H9 (cell line): ENCODE measurements around the gene KIAA1671. TPM values are rescaled to one million over a fixed set of nuclear protein-coding genes. Genes with fewer than 3 reads are reported as not detected.

Experiments used
- DNase-seq: peaks from one replicate; pipeline ENCODE4 v3.0.0-alpha.2; 2017
- H2AFZ ChIP-seq: one replicate; pipeline ENCODE4 v1.6.1; 2013; ENCODE audit warnings: mild to moderate bottlenecking, low read length, control low read depth, moderate library complexity
- H2AK5ac ChIP-seq: 2 replicates; pipeline ENCODE4 v1.6.1; 2013; ENCODE audit warnings: low read length, control low read depth, mixed read lengths; ENCODE audit not compliant: insufficient read length
- H2BK120ac ChIP-seq: one replicate; pipeline ENCODE4 v1.6.1; 2013; ENCODE audit warnings: low read depth, mild to moderate bottlenecking, low read length, control low read depth, inconsistent platforms; ENCODE audit not compliant: poor library complexity, severe bottlenecking
- H2BK12ac ChIP-seq: 2 replicates; pipeline ENCODE4 v1.6.1; 2013; ENCODE audit warnings: low read length, control low read depth, mixed read lengths, low read depth; ENCODE audit not compliant: insufficient read length
- H2BK15ac ChIP-seq: 2 replicates; pipeline ENCODE4 v1.6.1; 2013; ENCODE audit warnings: low read depth, low read length, control low read depth
- H2BK20ac ChIP-seq: one replicate; pipeline ENCODE4 v1.6.1; 2013; ENCODE audit warnings: low read depth, mild to moderate bottlenecking, low read length, control low read depth, inconsistent platforms; ENCODE audit not compliant: poor library complexity, severe bottlenecking
- H2BK5ac ChIP-seq: 2 replicates; pipeline ENCODE4 v1.6.1; 2013; ENCODE audit warnings: low read length, control low read depth, mixed read lengths; ENCODE audit not compliant: insufficient read length
- H3K14ac ChIP-seq: 2 replicates; pipeline ENCODE4 v1.6.1; 2013; ENCODE audit warnings: low read length, control low read depth; ENCODE audit not compliant: insufficient read depth
- H3K18ac ChIP-seq: 2 replicates; pipeline ENCODE4 v1.6.1; 2013; ENCODE audit warnings: low read depth, mild to moderate bottlenecking, mixed read lengths, low read length, control low read depth; ENCODE audit not compliant: insufficient read length
- H3K23ac ChIP-seq: 2 replicates; pipeline ENCODE4 v1.6.1; 2013; ENCODE audit warnings: low read length, control low read depth, mixed read lengths, low read depth; ENCODE audit not compliant: insufficient read length
- H3K23me2 ChIP-seq: 2 replicates; pipeline ENCODE4 v1.6.1; 2013; ENCODE audit warnings: low read depth, mild to moderate bottlenecking, mixed read lengths, low read length, control low read depth; ENCODE audit not compliant: insufficient read length, poor library complexity, severe bottlenecking
- H3K27ac ChIP-seq: 2 replicates; pipeline ENCODE4 v1.5.1; 2013; ENCODE audit warnings: low read length, control low read depth, mixed read lengths, low read depth; ENCODE audit not compliant: insufficient read length
- H3K27me3 ChIP-seq: 2 replicates; pipeline ENCODE4 v1.6.1; 2013; ENCODE audit warnings: low read length, control low read depth, inconsistent platforms; ENCODE audit not compliant: insufficient read depth
- H3K4ac ChIP-seq: 2 replicates; pipeline ENCODE4 v1.6.1; 2013; ENCODE audit warnings: low read depth, mild to moderate bottlenecking, control low read depth, inconsistent platforms, low read length, moderate library complexity
- H3K4me1 ChIP-seq: 2 replicates; pipeline ENCODE4 v1.6.1; 2013; ENCODE audit warnings: low read length, control low read depth, inconsistent platforms; ENCODE audit not compliant: insufficient read depth
- H3K4me2 ChIP-seq: 2 replicates; pipeline ENCODE4 v1.6.1; 2013; ENCODE audit warnings: low read length, control low read depth, mixed read lengths; ENCODE audit not compliant: insufficient read length, insufficient read depth
- H3K56ac ChIP-seq: 2 replicates; pipeline ENCODE4 v1.6.1; 2013; ENCODE audit warnings: low read depth, mild to moderate bottlenecking, mixed read lengths, low read length, control low read depth; ENCODE audit not compliant: insufficient read length
- H3K79me1 ChIP-seq: 2 replicates; pipeline ENCODE4 v1.6.1; 2013; ENCODE audit warnings: low read depth, mild to moderate bottlenecking, moderate library complexity, low read length, control low read depth, inconsistent platforms; ENCODE audit not compliant: insufficient read depth, poor library complexity, severe bottlenecking
- H3K79me2 ChIP-seq: 2 replicates; pipeline ENCODE4 v1.6.1; 2013; ENCODE audit warnings: low read length, control low read depth, inconsistent platforms; ENCODE audit not compliant: insufficient read depth
- H3K9ac ChIP-seq: 2 replicates; pipeline ENCODE4 v1.6.1; 2013; ENCODE audit warnings: low read length, control low read depth, mixed read lengths; ENCODE audit not compliant: insufficient read length; ENCODE audit errors: extremely low read depth
- H3K9me3 ChIP-seq: one replicate; pipeline ENCODE4 v1.6.1; 2013; ENCODE audit warnings: low read depth, low read length, inconsistent platforms; ENCODE audit not compliant: control insufficient read depth
- H3T11ph ChIP-seq: one replicate; pipeline ENCODE4 v1.6.1; 2013; ENCODE audit warnings: mild to moderate bottlenecking, low read length, control low read depth, inconsistent platforms
- H4K20me1 ChIP-seq: one replicate; pipeline ENCODE4 v1.6.1; 2013; ENCODE audit not compliant: control insufficient read depth, insufficient read length, insufficient read depth
- H4K5ac ChIP-seq: 2 replicates; pipeline ENCODE4 v1.6.1; 2013; ENCODE audit warnings: low read depth, mild to moderate bottlenecking, mixed read lengths, low read length, control low read depth; ENCODE audit not compliant: insufficient read length
- H4K8ac ChIP-seq: replicated peaks from 2 replicates; pipeline ENCODE4 v1.6.1; 2013; ENCODE audit warnings: low read length, control low read depth, mixed read lengths, low read depth; ENCODE audit not compliant: insufficient read length
- H4K91ac ChIP-seq: 2 replicates; pipeline ENCODE4 v1.6.1; 2013; ENCODE audit warnings: low read depth, mild to moderate bottlenecking, moderate library complexity, mixed read lengths, low read length, control low read depth; ENCODE audit not compliant: insufficient read length
- H3K27ac Mint-ChIP-seq, 3 experiments: 2 replicates in 2 of 3; 3 replicates in 1 of 3; pipeline ENCODE4 v1.8.0; 2020 to 2021; ENCODE audit warnings: mixed read lengths in 3 of 3, mild to moderate bottlenecking in 1 of 3, moderate library complexity in 1 of 3
- H3K27me3 Mint-ChIP-seq: 2 replicates; pipeline ENCODE4 v1.8.0; 2021; ENCODE audit warnings: low read depth, mild to moderate bottlenecking, moderate library complexity, mixed read lengths
- H3K36me3 Mint-ChIP-seq, 3 experiments: 2 replicates in 2 of 3; 3 replicates in 1 of 3; pipeline ENCODE4 v1.8.0; 2020 to 2021; ENCODE audit warnings: low read depth in 3 of 3, mixed read lengths in 3 of 3; ENCODE audit not compliant: insufficient read depth in 1 of 3
- H3K4me1 Mint-ChIP-seq, 2 experiments: 2 replicates each; pipeline ENCODE4 v1.8.0; 2020; ENCODE audit warnings: mixed read lengths in 2 of 2
- H3K4me3 Mint-ChIP-seq, 2 experiments: 2 replicates in 1 of 2; 3 replicates in 1 of 2; pipeline ENCODE4 v1.8.0; 2020 to 2021; ENCODE audit warnings: mild to moderate bottlenecking in 2 of 2, mixed read lengths in 2 of 2, moderate library complexity in 1 of 2
- H3K9me3 Mint-ChIP-seq, 2 experiments: 2 replicates in 1 of 2; 3 replicates in 1 of 2; pipeline ENCODE4 v1.8.0; 2020; ENCODE audit warnings: mild to moderate bottlenecking in 2 of 2, mixed read lengths in 2 of 2, moderate library complexity in 1 of 2
- CTCF ChIP-seq: fragments of 200-600 bp; sonication (generic); conservative IDR thresholded peaks from 3 replicates; pipeline ENCODE4 v1.8.0; 2021; ENCODE audit warnings: antibody characterized with exemption, mild to moderate bottlenecking
- WGBS: extraction: QIAGEN DNeasy Blood & Tissue Kit; methylation state at CpG from one replicate; pipeline ENCODE4 v1.1.7; 2013; ENCODE audit warnings: missing lambda C conversion rate, low lambda C conversion rate, mixed read lengths; ENCODE audit not compliant: insufficient read length; ENCODE audit errors: extremely low coverage; 5-methylcytosine and 5-hydroxymethylcytosine counted together
- total RNA-seq: library from RNA; stranded (reverse); gene quantifications from 2 replicates; pipeline ENCODE4 v1.2.1, GENCODE V29; 2021

The KIAA1671 gene
- total RNA-seq, 1 experiment from 2014 or later, result 22.6 TPM

GRCh38 chr22:25069758-25070481 lies 117.4 kb downstream of the KIAA1671 start:
- H2BK5ac ChIP-seq, result no peak overlapping the region
- H2AFZ ChIP-seq, result no peak overlapping the region
- no peak overlapping the region for H3K4ac ChIP-seq
- Mint-ChIP-seq H3K36me3 (peaks cover 0 to 4% (median 0%) of the 10 kb centered on the region in 3 experiments; a peak in 1 of 7 replicates), H3K4me1 (peaks cover 0 to 12% of the 10 kb centered on the region in 2 experiments; a peak in 3 of 4 replicates), H3K9me3 (no peaks in the 10 kb centered on the region), H3K27ac (peak overlapping the region in 2 of 3 experiments; percentile 21 to 70; a peak in 4 of 7 replicates), H3K4me3 (no peak overlapping the region), H3K27me3 (no peaks in the 10 kb centered on the region)
- no peak overlapping the region for H2BK120ac ChIP-seq
- H3K27me3 ChIP-seq, result no peaks in the 10 kb centered on the region
- H2AK5ac ChIP-seq, result no peak overlapping the region
- H4K5ac ChIP-seq, result no peak overlapping the region
- H3K56ac ChIP-seq, result no peak overlapping the region
- no peaks in the 10 kb centered on the region for H3K4me1 ChIP-seq
- no peak overlapping the region for H2BK12ac ChIP-seq
- H3K9me3 ChIP-seq, result no peaks in the 10 kb centered on the region
- no peak for DNase-seq
- 0 out of 3 replicates have a peak, but pooled peaks have one; percentile 29 for TF ChIP-seq CTCF
- H3K4me2 ChIP-seq, result no peak overlapping the region
- no peak overlapping the region for H2BK20ac ChIP-seq
- H3K23me2 ChIP-seq, result peaks cover 3% of the 10 kb centered on the region
- H4K20me1 ChIP-seq, result no peaks in the 10 kb centered on the region
- no peak overlapping the region for H3K18ac ChIP-seq
- no CpG with 5 or more reads among the region's 29 CpGs for WGBS
- H3K14ac ChIP-seq, result no peak overlapping the region
- no peaks in the 10 kb centered on the region for H3K79me2 ChIP-seq
- no peak overlapping the region for H3K23ac ChIP-seq
- no peaks in the 10 kb centered on the region for H3K79me1 ChIP-seq
- H4K91ac ChIP-seq, result no peak overlapping the region
- H3T11ph ChIP-seq, result no peak overlapping the region
- no peak overlapping the region for H4K8ac ChIP-seq
- H2BK15ac ChIP-seq, result no peak overlapping the region
- H3K9ac ChIP-seq, result no peak overlapping the region
- no peak overlapping the region for H3K27ac ChIP-seq
